ENCODE data around the gene AJAP1. TPM values are rescaled to one million over a fixed set of nuclear protein-coding genes. Genes with fewer than 3 reads are reported as not detected.
"Not testable (repeated sequence)": the region's sequence is repeated elsewhere in the genome, so short reads cannot be mapped to it uniquely, and the experiment has no call there.

The AJAP1 gene
- total RNA-seq, 4 donors from 2014 or later, result 0.12 to 0.81 (median 0.32) TPM

DNA sequence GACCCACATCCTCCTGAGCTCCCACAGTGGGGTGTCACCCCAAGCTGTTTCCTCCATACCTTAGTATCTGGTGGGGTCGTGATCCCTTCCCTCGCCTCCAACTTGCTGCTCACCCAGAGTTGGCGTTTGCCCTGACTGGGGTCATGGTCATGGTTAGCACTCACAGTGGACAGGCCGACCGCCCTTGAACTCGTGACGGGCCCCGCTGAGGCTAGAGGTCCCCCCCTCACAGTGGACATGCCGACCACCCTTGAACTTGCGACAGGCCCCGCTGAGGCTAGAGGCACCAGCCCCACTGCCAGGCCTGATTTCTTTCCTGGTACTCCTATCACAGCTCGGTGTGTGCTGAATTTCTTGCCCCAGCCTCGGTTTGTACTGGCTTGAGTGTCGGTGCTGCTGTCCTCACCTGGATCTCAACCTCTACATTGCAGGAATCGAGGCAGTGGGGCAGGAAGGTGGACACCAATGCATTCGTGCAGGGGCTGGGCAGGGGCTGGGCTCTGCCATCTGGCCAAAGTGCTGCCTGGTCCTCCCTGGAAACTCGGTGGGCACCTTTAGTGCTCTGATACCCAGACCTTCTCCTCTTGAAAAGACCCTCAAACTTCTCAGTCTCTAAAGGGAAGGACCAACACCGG lies 37.5 kb upstream of the AJAP1 start:
- WGBS, 2 donors (ENCODE audit: low coverage in 1 of 2), result 78 to 89% methylated on average over 6 to 10 of the region's 18 CpGs
- peaks cover under 1% of the 10 kb centered on the region for H3K27me3 ChIP-seq
- no peaks in the 10 kb centered on the region for H3K4me1 ChIP-seq
- ATAC-seq, result no peak
- H3K27ac ChIP-seq, result no peak overlapping the region
- no peak for TF ChIP-seq POLR2AphosphoS5 (IDR thresholded peaks at IDR 0.05)
- TF ChIP-seq EP300 (IDR thresholded peaks at IDR 0.05), result no peak
- TF ChIP-seq, protein P1, sequence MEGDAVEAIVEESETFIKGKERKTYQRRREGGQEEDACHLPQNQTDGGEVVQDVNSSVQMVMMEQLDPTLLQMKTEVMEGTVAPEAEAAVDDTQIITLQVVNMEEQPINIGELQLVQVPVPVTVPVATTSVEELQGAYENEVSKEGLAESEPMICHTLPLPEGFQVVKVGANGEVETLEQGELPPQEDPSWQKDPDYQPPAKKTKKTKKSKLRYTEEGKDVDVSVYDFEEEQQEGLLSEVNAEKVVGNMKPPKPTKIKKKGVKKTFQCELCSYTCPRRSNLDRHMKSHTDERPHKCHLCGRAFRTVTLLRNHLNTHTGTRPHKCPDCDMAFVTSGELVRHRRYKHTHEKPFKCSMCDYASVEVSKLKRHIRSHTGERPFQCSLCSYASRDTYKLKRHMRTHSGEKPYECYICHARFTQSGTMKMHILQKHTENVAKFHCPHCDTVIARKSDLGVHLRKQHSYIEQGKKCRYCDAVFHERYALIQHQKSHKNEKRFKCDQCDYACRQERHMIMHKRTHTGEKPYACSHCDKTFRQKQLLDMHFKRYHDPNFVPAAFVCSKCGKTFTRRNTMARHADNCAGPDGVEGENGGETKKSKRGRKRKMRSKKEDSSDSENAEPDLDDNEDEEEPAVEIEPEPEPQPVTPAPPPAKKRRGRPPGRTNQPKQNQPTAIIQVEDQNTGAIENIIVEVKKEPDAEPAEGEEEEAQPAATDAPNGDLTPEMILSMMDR (IDR thresholded peaks at IDR 0.05), result no peak
- TF ChIP-seq POLR2A (IDR thresholded peaks at IDR 0.05), result no peak
- no peaks in the 10 kb centered on the region for H3K9me3 ChIP-seq
- no peaks in the 10 kb centered on the region for H3K36me3 ChIP-seq
- H3K4me3 ChIP-seq, result no peak overlapping the region

DNA sequence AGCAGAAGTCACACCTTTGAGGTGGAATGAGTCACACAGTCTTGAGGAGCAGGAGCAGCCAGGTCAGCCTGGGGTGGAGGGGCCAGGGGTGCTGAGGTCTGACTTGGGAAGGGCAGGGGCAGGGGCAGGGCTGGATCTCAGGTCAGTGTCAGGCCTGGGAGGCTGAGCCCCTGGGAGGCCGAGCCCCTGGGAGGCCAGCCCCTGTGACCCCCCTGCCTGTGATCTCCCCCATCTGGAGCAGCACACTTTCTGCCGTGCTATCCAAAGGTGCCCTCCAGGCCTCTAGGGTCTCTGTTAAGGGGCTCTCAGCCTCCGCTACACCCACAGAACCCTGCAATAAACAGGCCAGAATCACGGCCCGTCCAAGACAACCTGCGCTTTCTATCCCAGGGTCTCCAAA lies 36.9 kb upstream of the AJAP1 start:
- Histone ChIP-seq H3K9me3 (no peaks in the 10 kb centered on the region), H3K4me3 (no peak overlapping the region), H3K4me1 (no peaks in the 10 kb centered on the region), H3K27me3 (no peaks in the 10 kb centered on the region), H3K27ac (no peak overlapping the region), H3K36me3 (no peaks in the 10 kb centered on the region)
- TF ChIP-seq POLR2AphosphoS5 (IDR thresholded peaks at IDR 0.05) (no peak), EP300 (IDR thresholded peaks at IDR 0.05) (no peak), POLR2A (IDR thresholded peaks at IDR 0.05) (no peak)
- TF ChIP-seq, protein P1 (IDR thresholded peaks at IDR 0.05), result no peak
- no peak for ATAC-seq
- WGBS, 2 donors (ENCODE audit: low coverage in 1 of 2), result no CpG with 5 or more reads among the region's 6 CpGs

DNA sequence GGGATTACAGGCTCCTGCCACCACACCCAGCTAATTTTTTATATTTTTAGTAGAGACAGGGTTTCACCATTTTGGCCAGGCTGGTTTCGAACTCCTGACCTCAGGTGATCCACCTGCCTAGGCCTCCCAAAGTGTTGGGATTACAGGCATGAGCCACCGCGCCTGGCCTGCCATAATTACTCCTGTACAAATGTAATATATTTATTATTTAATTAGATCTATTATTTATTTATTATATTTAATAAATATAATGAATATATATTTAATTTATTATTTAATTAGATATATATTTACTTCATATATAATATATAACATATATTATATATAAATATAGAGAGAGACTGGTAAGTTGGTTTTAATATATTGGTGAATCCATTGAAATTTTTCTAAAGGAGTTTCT lies 35.6 kb upstream of the AJAP1 start:
- H3K4me3 ChIP-seq, H3K9me3 ChIP-seq: not testable (repeated sequence)
- 93 to 100% methylated on average over 3 of the region's 3 CpGs for WGBS, 2 donors (ENCODE audit: low coverage in 1 of 2)

DNA sequence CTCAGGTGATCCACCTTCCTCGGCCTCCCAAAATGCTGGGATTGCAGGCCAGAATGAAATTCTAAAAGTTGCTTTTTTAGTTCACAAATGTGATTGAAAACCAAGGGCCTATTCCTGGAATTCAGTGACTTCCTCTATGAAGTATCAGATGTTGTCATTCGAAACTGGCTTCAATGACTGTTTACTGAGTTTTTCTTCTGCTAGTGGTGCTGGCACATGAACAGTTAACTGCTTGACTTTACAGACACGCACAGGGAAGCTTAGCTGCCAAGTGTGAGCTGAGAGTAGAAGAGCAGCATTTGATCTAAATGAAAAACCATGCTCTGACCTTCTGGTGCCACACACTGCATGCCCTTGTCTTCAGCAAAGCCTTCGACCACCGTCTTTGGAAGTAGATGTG lies 32.8 kb upstream of the AJAP1 start:
- no peak for TF ChIP-seq EP300 (IDR thresholded peaks at IDR 0.05)
- no peak for TF ChIP-seq POLR2AphosphoS5 (IDR thresholded peaks at IDR 0.05)
- no peak for TF ChIP-seq POLR2A (IDR thresholded peaks at IDR 0.05)
- TF ChIP-seq, protein P1 (IDR thresholded peaks at IDR 0.05), result no peak
- Histone ChIP-seq H3K4me1 (no peaks in the 10 kb centered on the region), H3K27ac (no peak overlapping the region), H3K27me3 (peaks cover 11% of the 10 kb centered on the region), H3K9me3 (no peaks in the 10 kb centered on the region), H3K36me3 (no peaks in the 10 kb centered on the region), H3K4me3 (no peak overlapping the region)
- ATAC-seq, result no peak
- WGBS, 2 donors (ENCODE audit: low coverage in 1 of 2), result 41 to 66% methylated on average over 3 to 4 of the region's 5 CpGs

More for the DNA sequence above, 35.6 kb upstream of the AJAP1 start:
- not testable (repeated sequence) for H3K36me3 ChIP-seq, ATAC-seq, H3K4me1 ChIP-seq, H3K27me3 ChIP-seq, H3K27ac ChIP-seq

DNA sequence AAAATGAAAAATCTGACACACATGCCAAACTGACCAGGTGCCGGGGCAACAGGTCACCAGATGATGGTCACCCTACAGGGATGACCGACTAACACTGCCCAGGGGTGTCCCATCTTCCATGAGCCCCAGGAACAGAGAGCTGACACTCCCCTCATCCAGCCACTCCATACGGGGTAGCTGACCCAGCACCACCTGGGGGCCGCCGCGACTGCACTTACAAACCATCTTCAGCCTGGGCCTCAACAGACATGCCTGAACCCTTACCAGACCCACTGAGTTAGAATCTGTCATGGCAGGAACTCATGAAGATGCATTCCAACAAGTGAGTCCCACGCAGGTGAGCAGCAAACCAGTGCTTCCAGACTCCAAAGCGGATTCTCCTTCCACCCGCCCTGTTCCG lies 31.6 kb upstream of the AJAP1 start:
- no peak for ATAC-seq
- Histone ChIP-seq H3K27me3 (peaks cover 11% of the 10 kb centered on the region), H3K36me3 (no peaks in the 10 kb centered on the region), H3K4me1 (no peaks in the 10 kb centered on the region), H3K4me3 (no peak overlapping the region), H3K27ac (no peak overlapping the region), H3K9me3 (no peaks in the 10 kb centered on the region)
- 85 to 92% methylated on average over 3 to 7 of the region's 10 CpGs for WGBS, 2 donors (ENCODE audit: low coverage in 1 of 2)
- no peak for TF ChIP-seq POLR2A (IDR thresholded peaks at IDR 0.05)
- TF ChIP-seq POLR2AphosphoS5 (IDR thresholded peaks at IDR 0.05), result no peak
- no peak for TF ChIP-seq EP300 (IDR thresholded peaks at IDR 0.05)

DNA sequence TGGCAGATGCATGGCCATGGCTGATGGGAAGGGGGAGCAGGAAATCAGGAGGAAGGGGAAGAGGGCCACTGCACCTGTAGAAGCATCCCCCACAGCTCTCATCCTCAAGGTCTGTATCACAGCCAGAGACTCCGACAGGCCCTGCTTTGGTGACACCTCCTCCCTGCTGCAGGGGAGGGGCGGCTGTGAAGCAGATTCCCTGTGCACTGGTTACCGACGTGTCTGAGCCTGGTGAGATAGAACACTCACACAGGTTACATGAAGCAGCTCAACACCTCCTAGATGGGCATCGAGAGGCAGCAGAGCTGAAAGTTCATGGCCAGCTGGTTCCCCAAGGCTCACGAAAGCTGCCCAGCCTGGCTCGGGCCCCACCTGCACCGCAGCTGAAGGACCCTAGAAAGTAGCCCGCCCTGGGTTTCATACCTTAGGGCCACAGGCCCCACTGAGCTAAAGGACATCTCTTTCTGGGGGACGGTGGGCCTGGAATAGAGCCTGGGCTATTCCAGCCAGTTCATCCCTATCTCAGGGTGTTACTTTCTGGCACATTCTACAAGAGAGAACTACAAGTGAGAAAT lies 30.2 kb upstream of the AJAP1 start:
- no CpG with 5 or more reads among the region's 10 CpGs for WGBS, 2 donors (ENCODE audit: low coverage in 1 of 2)
- ATAC-seq, result no peak

More for the DNA sequence above, 30.2 kb upstream of the AJAP1 start:
- H3K27ac ChIP-seq, result no peak overlapping the region
- H3K4me1 ChIP-seq, result no peaks in the 10 kb centered on the region
- H3K4me3 ChIP-seq, result no peak overlapping the region
- no peaks in the 10 kb centered on the region for H3K36me3 ChIP-seq
- H3K27me3 ChIP-seq, result peaks cover 21% of the 10 kb centered on the region
- TF ChIP-seq EP300 (IDR thresholded peaks at IDR 0.05) (no peak), POLR2AphosphoS5 (IDR thresholded peaks at IDR 0.05) (no peak), POLR2A (IDR thresholded peaks at IDR 0.05) (no peak)
- TF ChIP-seq, protein P1 (IDR thresholded peaks at IDR 0.05), result no peak
- no peaks in the 10 kb centered on the region for H3K9me3 ChIP-seq
